Keratinocyte (primary cell): Measurements from ENCODE around the gene TMEM138. TPM values are rescaled to one million over a fixed set of nuclear protein-coding genes. Genes with fewer than 3 reads are reported as not detected.
A peak's percentile ranks its signal among the peaks of the same experiment; 100 is the strongest.

Experiments
- DNase-seq: peaks from one replicate; pipeline ENCODE4 v3.0.0-alpha.2; 2011; ENCODE audit warnings: low read depth, missing footprints, low spot score
- FAIRE-seq: peaks from 2 replicates; lab custom pipeline; 2011; peaks lifted over from hg19 to GRCh38; lab: Jason Lieb, UNC
- H2AFZ ChIP-seq: 2 replicates; pipeline ENCODE4 v1.6.0; 2012; ENCODE audit warnings: low read length, control low read depth, inconsistent platforms; ENCODE audit not compliant: control insufficient read depth
- H3K27ac ChIP-seq: 2 replicates; pipeline ENCODE4 v1.5.1; 2011; ENCODE audit warnings: low read length; ENCODE audit not compliant: control insufficient read depth, insufficient read depth
- H3K27me3 ChIP-seq: 3 replicates; pipeline ENCODE4 v1.6.0; 2011; ENCODE audit warnings: low read length; ENCODE audit not compliant: control insufficient read depth, insufficient read depth; ENCODE audit errors: extremely low read depth
- H3K36me3 ChIP-seq, 2 experiments: 2 replicates in 1 of 2; 3 replicates in 1 of 2; pipeline ENCODE4 v1.5.1; 2011; ENCODE audit warnings: low read length in 2 of 2, mild to moderate bottlenecking in 1 of 2; ENCODE audit not compliant: control insufficient read depth in 2 of 2, insufficient read depth in 2 of 2; ENCODE audit errors: extremely low read depth in 1 of 2
- H3K4me1 ChIP-seq: 3 replicates; pipeline ENCODE4 v1.5.1; 2011; ENCODE audit warnings: low read length; ENCODE audit not compliant: control insufficient read depth, insufficient read depth; ENCODE audit errors: extremely low read depth
- H3K4me2 ChIP-seq: 3 replicates; pipeline ENCODE4 v1.6.0; 2011; ENCODE audit warnings: low read depth, low read length; ENCODE audit not compliant: control insufficient read depth, insufficient read depth; ENCODE audit errors: extremely low read depth
- H3K4me3 ChIP-seq, 3 experiments: fragments of 200-600 bp in 1 of 3; sonication (generic) in 1 of 3; 2 replicates in 2 of 3; 3 replicates in 1 of 3; pipeline ENCODE4 v1.5.1; 2011 to 2016; ENCODE audit warnings: low read length in 3 of 3, mild to moderate bottlenecking in 3 of 3, control low read depth in 2 of 3, inconsistent platforms in 1 of 3, low read depth in 1 of 3, mixed read lengths in 1 of 3, mixed run types in 1 of 3, moderate library complexity in 1 of 3; ENCODE audit not compliant: control insufficient read depth in 2 of 3, insufficient read depth in 2 of 3; ENCODE audit errors: extremely low read depth in 1 of 3
- H3K79me2 ChIP-seq: 2 replicates; pipeline ENCODE4 v1.6.0; 2012; ENCODE audit warnings: low read length; ENCODE audit not compliant: control insufficient read depth, insufficient read depth
- H3K9ac ChIP-seq: 3 replicates; pipeline ENCODE4 v1.6.0; 2011; ENCODE audit warnings: low read length; ENCODE audit not compliant: control insufficient read depth, insufficient read depth; ENCODE audit errors: extremely low read depth
- H3K9me1 ChIP-seq: 3 replicates; pipeline ENCODE4 v1.6.0; 2011; ENCODE audit warnings: low read length; ENCODE audit not compliant: control insufficient read depth, insufficient read depth; ENCODE audit errors: extremely low read depth
- H3K9me3 ChIP-seq: 2 replicates; pipeline ENCODE4 v1.5.1; 2012; ENCODE audit warnings: low read depth, low read length; ENCODE audit not compliant: control insufficient read depth
- H4K20me1 ChIP-seq: 3 replicates; pipeline ENCODE4 v1.6.0; 2011; ENCODE audit warnings: low read length; ENCODE audit not compliant: control insufficient read depth, insufficient read depth; ENCODE audit errors: extremely low read depth
- EZH2 ChIP-seq: IDR thresholded peaks from one replicate; pipeline ENCODE4 v1.6.1; 2012; ENCODE audit warnings: inconsistent platforms, mild to moderate bottlenecking, low read length, moderate library complexity
- dilution Hi-C: fragments of 300-500 bp; cut with MboI; formaldehyde crosslinking; loops from one replicate; pipeline ENCODE4 v1.7.0; 2020; ENCODE audit warnings: low sequenced_read_pairs; ENCODE audit not compliant: extremely low pct_ligation_motif_present
- polyA plus RNA-seq, 5 experiments: library from polyadenylated mRNA; depleted of rRNA in 3 of 5; stranded (reverse) in 3 of 5; stranded (forward) in 1 of 5; unstranded in 1 of 5; fragments of >200 nt; gene quantifications; 1 replicate in 1 of 5; 2 replicates in 3 of 5; 3 replicates in 1 of 5; pipeline versions ENCODE4 v1.2.1 to v1.2.3, GENCODE V29; 2011 to 2012; ENCODE audit warnings: missing spikeins in 2 of 5, low read depth in 1 of 5, low replicate concordance in 1 of 5
- TF ChIP-seq, protein P1 (sequence below), 3 experiments: IDR thresholded peaks in 1 of 3; conservative IDR thresholded peaks in 1 of 3; optimal IDR thresholded peaks in 1 of 3; 2 replicates in 2 of 3; 3 replicates in 1 of 3; pipeline versions ENCODE3 to v1.5.1; 2011; ENCODE audit warnings: low read length in 3 of 3, mild to moderate bottlenecking in 3 of 3, moderate library complexity in 2 of 3, control low read depth in 1 of 3, inconsistent platforms in 1 of 3; ENCODE audit not compliant: insufficient read depth in 2 of 3; ENCODE audit errors: extremely low read depth in 1 of 3

The TMEM138 gene
- polyA plus RNA-seq, 1 donor (not counting 4 experiments of a cell fraction or from before 2014, with no cell fraction given): 85.4 TPM

DNA sequence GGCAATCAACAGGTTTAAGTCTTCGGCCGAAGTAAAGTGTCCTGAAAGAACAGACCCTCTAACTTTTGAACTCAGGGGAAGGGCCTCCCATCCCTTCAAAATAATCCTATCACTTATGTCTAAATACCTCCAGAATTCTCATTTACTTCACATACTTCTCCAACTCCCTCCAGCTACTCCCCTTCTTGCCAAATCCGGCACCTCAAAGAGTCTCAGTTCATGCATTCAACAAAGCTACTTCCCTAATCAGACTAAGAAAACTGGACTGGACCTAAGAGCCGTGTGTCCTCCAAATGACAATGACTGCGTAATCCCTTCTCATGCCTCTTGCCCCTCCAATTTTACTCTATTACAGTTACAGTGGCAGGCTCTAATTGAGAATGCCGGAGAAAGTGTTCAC lies 30.5 kb upstream of the TMEM138 start:
- Histone ChIP-seq H3K9me3 (no peaks in the 10 kb centered on the region), H3K9ac (peak overlapping the region; percentile 99), H3K9me1 (peaks cover 3% of the 10 kb centered on the region), H3K4me1 (peaks cover 36% of the 10 kb centered on the region), H3K36me3 (peaks cover 10 to 28% of the 10 kb centered on the region in 2 experiments), H2AFZ (no peak overlapping the region), H4K20me1 (peaks cover 3% of the 10 kb centered on the region), H3K27me3 (no peaks in the 10 kb centered on the region), H3K4me3 (peak overlapping the region; percentile 84 to 92 (median 87)), H3K79me2 (peaks cover 61% of the 10 kb centered on the region), H3K4me2 (peak overlapping the region; percentile 98), H3K27ac (peak overlapping the region; percentile 89)
- dilution Hi-C loops: no loop called here
- TF ChIP-seq, protein P1, sequence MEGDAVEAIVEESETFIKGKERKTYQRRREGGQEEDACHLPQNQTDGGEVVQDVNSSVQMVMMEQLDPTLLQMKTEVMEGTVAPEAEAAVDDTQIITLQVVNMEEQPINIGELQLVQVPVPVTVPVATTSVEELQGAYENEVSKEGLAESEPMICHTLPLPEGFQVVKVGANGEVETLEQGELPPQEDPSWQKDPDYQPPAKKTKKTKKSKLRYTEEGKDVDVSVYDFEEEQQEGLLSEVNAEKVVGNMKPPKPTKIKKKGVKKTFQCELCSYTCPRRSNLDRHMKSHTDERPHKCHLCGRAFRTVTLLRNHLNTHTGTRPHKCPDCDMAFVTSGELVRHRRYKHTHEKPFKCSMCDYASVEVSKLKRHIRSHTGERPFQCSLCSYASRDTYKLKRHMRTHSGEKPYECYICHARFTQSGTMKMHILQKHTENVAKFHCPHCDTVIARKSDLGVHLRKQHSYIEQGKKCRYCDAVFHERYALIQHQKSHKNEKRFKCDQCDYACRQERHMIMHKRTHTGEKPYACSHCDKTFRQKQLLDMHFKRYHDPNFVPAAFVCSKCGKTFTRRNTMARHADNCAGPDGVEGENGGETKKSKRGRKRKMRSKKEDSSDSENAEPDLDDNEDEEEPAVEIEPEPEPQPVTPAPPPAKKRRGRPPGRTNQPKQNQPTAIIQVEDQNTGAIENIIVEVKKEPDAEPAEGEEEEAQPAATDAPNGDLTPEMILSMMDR (optimal IDR thresholded peaks at IDR 0.05 in 1 of 3, IDR thresholded peaks at IDR 0.05 in 1 of 3, conservative IDR thresholded peaks at IDR 0.05 in 1 of 3; ENCODE audit: extremely low read depth in 1 of 3, insufficient read depth in 2 of 3, low read length in 3 of 3): no peak
- no peak for TF ChIP-seq EZH2
- DNase-seq: no peak
- FAIRE-seq: no peak

DNA sequence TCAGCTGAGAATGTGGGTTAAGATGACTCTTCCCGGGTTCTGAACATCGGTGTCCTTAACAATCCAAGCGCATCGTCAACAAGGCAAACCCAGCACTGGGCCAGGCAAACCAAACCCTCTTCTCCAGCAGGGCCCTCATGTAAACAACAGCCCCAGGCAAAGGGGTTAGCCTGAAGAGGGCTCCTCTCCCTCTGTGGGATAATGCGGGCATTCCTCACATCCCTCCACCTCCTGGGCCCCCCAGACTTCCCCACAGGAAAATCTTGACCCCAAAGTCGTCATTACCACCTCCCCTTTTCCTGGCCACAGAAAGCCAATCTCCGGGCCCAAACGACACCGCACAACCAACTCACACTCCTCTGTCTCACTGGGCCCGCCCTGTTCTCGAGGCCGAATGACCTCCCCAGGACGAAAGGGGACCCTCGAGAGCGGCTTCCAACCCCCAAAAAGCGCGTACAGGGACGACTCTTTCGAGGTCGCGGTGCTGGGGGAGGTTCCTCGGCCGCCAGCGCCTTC lies 29.8 kb upstream of the TMEM138 start:
- dilution Hi-C loops: no loop called here
- peaks cover 34% of the 10 kb centered on the region for H3K4me1 ChIP-seq
- H3K79me2 ChIP-seq: peaks cover 55% of the 10 kb centered on the region

More for the DNA sequence above, 29.8 kb upstream of the TMEM138 start:
- no peak for DNase-seq
- peak overlapping the region; percentile 85 for H2AFZ ChIP-seq
- H3K9me3 ChIP-seq: no peaks in the 10 kb centered on the region
- no peak for FAIRE-seq
- H3K9me1 ChIP-seq: no peaks in the 10 kb centered on the region
- H3K4me2 ChIP-seq: peak overlapping the region; percentile 98
- H3K36me3 ChIP-seq: peaks cover 9 to 23% of the 10 kb centered on the region in 2 experiments
- H4K20me1 ChIP-seq: peaks cover 3% of the 10 kb centered on the region
- H3K27ac ChIP-seq: peak overlapping the region; percentile 89
- H3K4me3 ChIP-seq: peak overlapping the region; percentile 84 to 92 (median 87)
- TF ChIP-seq, protein P1 (optimal IDR thresholded peaks at IDR 0.05 in 1 of 3, IDR thresholded peaks at IDR 0.05 in 1 of 3, conservative IDR thresholded peaks at IDR 0.05 in 1 of 3; ENCODE audit: extremely low read depth in 1 of 3, insufficient read depth in 2 of 3, low read length in 3 of 3): no peak
- H3K9ac ChIP-seq: peak overlapping the region; percentile 99
- no peaks in the 10 kb centered on the region for H3K27me3 ChIP-seq
